ENCODE measurements around the gene DNAJC18.

The DNAJC18 gene

GRCh38 chr5:139383993-139384590 lies 55.2 kb downstream of the DNAJC18 start:
- CTCF ChIA-PET, result no interaction called here
- H3K4me3 ChIP-seq (ENCODE audit: low read depth, low read length), result no peak overlapping the region
- POLR2A ChIA-PET, result no interaction called here
- TF ChIP-seq CTCF (IDR thresholded peaks at IDR 0.05; ENCODE audit: insufficient read depth, low read length, missing control alignments), result no peak
- DNase-seq (ENCODE audit: low read depth, low spot score), result no peak

GRCh38 chr5:139383275-139383992 lies 55.9 kb downstream of the DNAJC18 start, which contains the start of gene SLC23A1:
Gene SLC23A1, minus strand, starts transcription at chr5:139383297. Its CDS starts 44 bp downstream, at chr5:139383253.
- CTCF ChIA-PET, result no interaction called here
- POLR2A ChIA-PET, result no interaction called here
- no peak for DNase-seq (ENCODE audit: low read depth, low spot score)
- no peak within 1 kb of the TSS for H3K4me3 ChIP-seq (ENCODE audit: low read depth, low read length)
- TF ChIP-seq CTCF (IDR thresholded peaks at IDR 0.05; ENCODE audit: insufficient read depth, low read length, missing control alignments), result no peak

GRCh38 chr5:139382807-139383206 lies 56.5 kb downstream of the DNAJC18 start:
- H3K4me3 ChIP-seq (ENCODE audit: low read depth, low read length), result no peak overlapping the region
- ChIA-PET POLR2A (no interaction called here), CTCF (no interaction called here)
- no peak for DNase-seq (ENCODE audit: low read depth, low spot score)
- no peak for TF ChIP-seq CTCF (IDR thresholded peaks at IDR 0.05; ENCODE audit: insufficient read depth, low read length, missing control alignments)

GRCh38 chr5:139381837-139382761 lies 57.2 kb downstream of the DNAJC18 start:
- POLR2A ChIA-PET, result no interaction called here
- DNase-seq (ENCODE audit: low read depth, low spot score), result no peak
- no peak for TF ChIP-seq CTCF (IDR thresholded peaks at IDR 0.05; ENCODE audit: insufficient read depth, low read length, missing control alignments)
- H3K4me3 ChIP-seq (ENCODE audit: low read depth, low read length), result no peak overlapping the region
- CTCF ChIA-PET, result interaction anchor here (1.4 kb wide), 1 partner anchor 9 kb away, joined by 3 read pairs; no protein-coding TSS in a partner anchor

- no peak for TF ChIP-seq CTCF (IDR thresholded peaks at IDR 0.05; ENCODE audit: insufficient read depth, low read length, missing control alignments)
- H3K4me3 ChIP-seq (ENCODE audit: low read depth, low read length), result no peak overlapping the region
- CTCF ChIA-PET, result no interaction called here
- POLR2A ChIA-PET, result no interaction called here
- DNase-seq (ENCODE audit: low read depth, low spot score), result no peak
Observed at GRCh38 chr5:139379626-139380449, 59.5 kb downstream of the DNAJC18 start.
